ENCODE data around the gene CACTIN. TPM values are rescaled to one million over a fixed set of nuclear protein-coding genes. Genes with fewer than 3 reads are reported as not detected.

Gene CACTIN
- total and polyA plus RNA-seq, 2 of the 8 experiments (the other 6 are each of a cell fraction or from before 2014, with no cell fraction given) = 25.8 to 29.9 TPM

DNA sequence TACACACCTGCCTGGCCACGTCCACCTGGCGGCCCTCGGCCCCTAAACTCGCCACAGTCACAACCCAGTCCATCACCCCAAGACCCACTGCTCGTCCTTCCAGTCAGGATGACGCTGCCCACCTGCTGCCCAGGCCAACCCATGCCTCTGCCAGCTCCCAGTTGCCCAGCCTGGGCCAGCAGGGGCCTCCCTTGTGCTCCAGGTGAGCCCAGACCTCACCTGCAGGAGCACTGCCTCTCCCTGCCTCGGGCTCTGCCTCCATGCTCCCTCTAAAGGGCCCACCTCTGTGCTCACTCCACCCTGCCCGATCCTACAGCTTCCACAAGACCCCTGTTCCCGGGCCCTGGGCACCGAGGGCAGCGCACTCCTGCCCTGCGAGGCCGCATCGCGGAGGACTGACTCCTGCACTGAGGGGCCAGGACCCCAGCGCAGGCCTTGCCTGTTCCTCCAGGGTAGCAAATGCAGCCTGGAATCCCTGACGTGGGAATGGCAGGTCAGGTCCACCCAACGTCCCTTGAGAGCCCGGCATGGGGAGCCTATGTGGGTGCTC, 8.0 kb upstream of the CACTIN start:
- Histone ChIP-seq H3K14ac (ENCODE audit: insufficient read length) (no peak overlapping the region), H4K20me1 (replicated peaks in 1 of 2; ENCODE audit: control insufficient read depth in 1 of 2, insufficient read depth in 2 of 2, low read length in 2 of 2) (no peaks in the 10 kb centered on the region), H3K27me3 (replicated peaks in 1 of 4; ENCODE audit: control insufficient read depth in 3 of 4, extremely low read depth in 1 of 4, insufficient read depth in 3 of 4, low read length in 3 of 4) (no peaks in the 10 kb centered on the region), H3K56ac (replicated peaks; ENCODE audit: insufficient read length, low read depth, low read length) (no peak overlapping the region), H2AFZ (ENCODE audit: low read length) (no peak overlapping the region), H2BK5ac (ENCODE audit: low read depth, low read length) (no peak overlapping the region), H4K8ac (ENCODE audit: extremely low read depth, insufficient read depth, low read length) (no peak overlapping the region; the same call in 1 of the 2 replicates), H2BK12ac (ENCODE audit: low read depth, low read length) (no peak overlapping the region), H3K4ac (replicated peaks; ENCODE audit: insufficient read length, low read depth, low read length) (no peak overlapping the region), H3K36me3 (ENCODE audit: control insufficient read depth in 2 of 4, insufficient read depth in 4 of 4, low read length in 3 of 4) (peaks cover 0 to 31% (median 1%) of the 10 kb centered on the region in 4 experiments; a peak in 2 of 8 replicates), H4K91ac (replicated peaks; ENCODE audit: insufficient read length, low read length) (no peak overlapping the region), H2AK5ac (ENCODE audit: low read depth, low read length) (no peak overlapping the region), H3K4me3 (ENCODE audit: extremely low read depth in 1 of 4, insufficient read depth in 2 of 4, low read depth in 3 of 4, low read length in 4 of 4) (no peak overlapping the region), H3K4me2 (ENCODE audit: insufficient read depth in 1 of 2, low read depth in 2 of 2, low read length in 2 of 2) (no peak overlapping the region), H3K79me2 (ENCODE audit: control insufficient read depth in 1 of 2, insufficient read depth in 2 of 2, low read length in 2 of 2) (no peaks in the 10 kb centered on the region), H3K23ac (ENCODE audit: insufficient read length) (no peak overlapping the region), H3K23me2 (ENCODE audit: low read depth, low read length) (no peaks in the 10 kb centered on the region), H3K18ac (ENCODE audit: extremely low read depth, low read length) (no peak overlapping the region), H3K27ac (ENCODE audit: low read depth, low read length) (no peak overlapping the region), H2BK15ac (ENCODE audit: low read length) (no peak overlapping the region), H3K79me1 (ENCODE audit: low read depth, low read length) (no peaks in the 10 kb centered on the region), H3K9me3 (ENCODE audit: insufficient read depth in 2 of 2, low read depth in 1 of 2, low read length in 1 of 2) (no peaks in the 10 kb centered on the region), H2BK120ac (replicated peaks; ENCODE audit: low read depth, low read length) (no peak overlapping the region), H3K9ac (replicated peaks in 1 of 4; ENCODE audit: extremely low read depth in 1 of 4, low read depth in 3 of 4, low read length in 3 of 4) (no peak overlapping the region), H4K5ac (ENCODE audit: insufficient read length, low read depth, low read length) (no peak overlapping the region), H3K4me1 (replicated peaks in 1 of 4; ENCODE audit: control insufficient read depth in 3 of 4, insufficient read depth in 4 of 4, low read length in 3 of 4) (no peaks in the 10 kb centered on the region), H2BK20ac (ENCODE audit: low read length) (no peak overlapping the region)
- TF ChIP-seq ZNF274 (IDR thresholded peaks at IDR 0.05; ENCODE audit: borderline replicate concordance, extremely low read depth, low read length) (no peak), POLR2A (IDR thresholded peaks at IDR 0.05; ENCODE audit: control extremely low read depth in 1 of 2, low read depth in 2 of 2, low read length in 2 of 2) (no peak), RAD21 (IDR thresholded peaks at IDR 0.05 in 1 of 2, conservative IDR thresholded peaks at IDR 0.05 in 1 of 2; ENCODE audit: low read depth in 2 of 2, low read length in 2 of 2) (no peak), EP300 (IDR thresholded peaks at IDR 0.05; ENCODE audit: borderline replicate concordance in 1 of 2, low read depth in 2 of 2, low read length in 2 of 2) (no peak), RBBP5 (IDR thresholded peaks at IDR 0.05; ENCODE audit: borderline replicate concordance, low read depth, low read length) (no peak), KDM5A (IDR thresholded peaks at IDR 0.05; ENCODE audit: low read length) (no peak)
- TF ChIP-seq, protein P1, sequence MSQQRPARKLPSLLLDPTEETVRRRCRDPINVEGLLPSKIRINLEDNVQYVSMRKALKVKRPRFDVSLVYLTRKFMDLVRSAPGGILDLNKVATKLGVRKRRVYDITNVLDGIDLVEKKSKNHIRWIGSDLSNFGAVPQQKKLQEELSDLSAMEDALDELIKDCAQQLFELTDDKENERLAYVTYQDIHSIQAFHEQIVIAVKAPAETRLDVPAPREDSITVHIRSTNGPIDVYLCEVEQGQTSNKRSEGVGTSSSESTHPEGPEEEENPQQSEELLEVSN (IDR thresholded peaks at IDR 0.05) = no peak
- TF ChIP-seq, protein P2, sequence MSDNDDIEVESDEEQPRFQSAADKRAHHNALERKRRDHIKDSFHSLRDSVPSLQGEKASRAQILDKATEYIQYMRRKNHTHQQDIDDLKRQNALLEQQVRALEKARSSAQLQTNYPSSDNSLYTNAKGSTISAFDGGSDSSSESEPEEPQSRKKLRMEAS (IDR thresholded peaks at IDR 0.05) = no peak
- TF ChIP-seq, protein P3, sequence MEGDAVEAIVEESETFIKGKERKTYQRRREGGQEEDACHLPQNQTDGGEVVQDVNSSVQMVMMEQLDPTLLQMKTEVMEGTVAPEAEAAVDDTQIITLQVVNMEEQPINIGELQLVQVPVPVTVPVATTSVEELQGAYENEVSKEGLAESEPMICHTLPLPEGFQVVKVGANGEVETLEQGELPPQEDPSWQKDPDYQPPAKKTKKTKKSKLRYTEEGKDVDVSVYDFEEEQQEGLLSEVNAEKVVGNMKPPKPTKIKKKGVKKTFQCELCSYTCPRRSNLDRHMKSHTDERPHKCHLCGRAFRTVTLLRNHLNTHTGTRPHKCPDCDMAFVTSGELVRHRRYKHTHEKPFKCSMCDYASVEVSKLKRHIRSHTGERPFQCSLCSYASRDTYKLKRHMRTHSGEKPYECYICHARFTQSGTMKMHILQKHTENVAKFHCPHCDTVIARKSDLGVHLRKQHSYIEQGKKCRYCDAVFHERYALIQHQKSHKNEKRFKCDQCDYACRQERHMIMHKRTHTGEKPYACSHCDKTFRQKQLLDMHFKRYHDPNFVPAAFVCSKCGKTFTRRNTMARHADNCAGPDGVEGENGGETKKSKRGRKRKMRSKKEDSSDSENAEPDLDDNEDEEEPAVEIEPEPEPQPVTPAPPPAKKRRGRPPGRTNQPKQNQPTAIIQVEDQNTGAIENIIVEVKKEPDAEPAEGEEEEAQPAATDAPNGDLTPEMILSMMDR (IDR thresholded peaks at IDR 0.05; ENCODE audit: control extremely low read depth in 1 of 3, insufficient read depth in 1 of 3, low read depth in 1 of 3, low read length in 3 of 3) = no peak
- ChIA-PET POLR2A (ENCODE audit: partially characterized antibody) (no interaction called here), CTCF (ENCODE audit: partially characterized antibody) (interaction anchor here (1.6 to 2.8 kb wide), 2 partner anchors 19 to 49 kb away, joined by 3 to 13 read pairs; no protein-coding TSS in a partner anchor)
- no peak for FAIRE-seq
- no peak for DNase-seq (ENCODE audit: low read depth in 1 of 2, low spot score in 2 of 2)
- 90% methylated on average over 19 of the region's 19 CpGs; no CpG with 5 or more reads in 1 of the 2 experiments for WGBS, 2 experiments (ENCODE audit: extremely low coverage in 1 of 2, insufficient coverage in 1 of 2, insufficient read length in 1 of 2, insufficient replicate concordance in 2 of 2, low coverage in 1 of 2, low lambda C conversion rate in 2 of 2, missing lambda C conversion rate in 1 of 2)
